Forelimb muscle (tissue), 1 donor: ENCODE results near the gene TULP4. TPM values are rescaled to one million over a fixed set of nuclear protein-coding genes. Genes with fewer than 3 reads are reported as not detected.
"Not testable (repeated sequence)": the region's sequence is repeated elsewhere in the genome, so short reads cannot be mapped to it uniquely, and the experiment has no call there.

Source experiments
- DNase-seq: peaks from one replicate; pipeline ENCODE4 v3.0.0-alpha.2; 2013; ENCODE audit warnings: low read depth
- polyA plus RNA-seq: library from polyadenylated mRNA; unstranded; fragments of 120-200 nt; gene quantifications from one replicate; pipeline ENCODE4 v1.2.1, GENCODE V29; 2013; ENCODE audit not compliant: insufficient read length

TULP4 gene
- polyA plus RNA-seq, 1 donor: 16.0 TPM

DNA sequence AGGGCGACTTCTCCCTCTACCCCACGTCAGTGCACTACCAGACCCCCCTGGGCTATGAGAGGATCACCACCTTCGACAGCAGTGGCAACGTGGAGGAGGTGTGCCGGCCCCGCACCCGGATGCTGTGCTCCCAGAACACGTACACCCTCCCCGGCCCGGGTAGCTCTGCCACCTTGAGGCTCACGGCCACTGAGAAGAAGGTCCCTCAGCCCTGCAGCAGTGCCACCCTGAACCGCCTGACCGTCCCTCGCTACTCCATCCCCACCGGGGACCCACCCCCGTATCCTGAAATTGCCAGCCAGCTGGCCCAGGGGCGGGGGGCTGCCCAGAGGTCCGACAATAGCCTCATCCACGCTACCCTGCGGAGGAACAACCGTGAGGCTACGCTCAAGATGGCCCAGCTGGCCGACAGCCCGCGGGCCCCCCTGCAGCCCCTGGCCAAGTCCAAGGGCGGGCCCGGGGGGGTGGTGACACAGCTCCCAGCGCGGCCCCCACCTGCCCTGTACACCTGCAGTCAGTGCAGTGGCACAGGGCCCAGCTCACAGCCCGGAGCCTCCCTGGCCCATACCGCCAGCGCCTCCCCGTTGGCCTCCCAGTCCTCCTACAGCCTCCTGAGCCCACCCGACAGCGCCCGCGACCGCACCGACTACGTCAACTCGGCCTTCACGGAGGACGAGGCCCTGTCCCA, 190.1 kb downstream of the TULP4 start:
- no peak for DNase-seq

GRCh38 chr6:158503222-158503621, 191.0 kb downstream of the TULP4 start:
- DNase-seq: no peak

- no peak for DNase-seq
Observed at GRCh38 chr6:158503846-158504245, 191.6 kb downstream of the TULP4 start.

DNA sequence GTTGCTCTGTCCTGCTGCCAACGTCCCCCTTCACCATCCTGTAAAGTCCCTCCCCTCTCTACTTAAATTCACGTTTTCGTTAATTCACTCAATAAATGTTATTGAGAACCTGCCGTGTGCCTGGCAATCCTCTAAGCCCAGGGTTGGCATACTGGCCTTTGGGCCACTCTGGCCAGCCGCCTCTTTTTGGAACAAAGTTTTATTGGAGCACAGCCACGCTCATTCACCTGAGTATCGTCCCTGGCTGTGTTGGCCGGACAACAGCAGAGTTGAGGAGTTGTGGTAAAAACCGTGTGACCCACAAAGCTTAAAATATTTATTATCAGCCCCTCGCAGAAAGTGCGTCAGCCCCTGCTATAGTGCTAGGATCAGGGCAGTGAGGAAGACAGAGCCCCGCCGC, 192.9 kb downstream of the TULP4 start:
- no peak for DNase-seq

DNA sequence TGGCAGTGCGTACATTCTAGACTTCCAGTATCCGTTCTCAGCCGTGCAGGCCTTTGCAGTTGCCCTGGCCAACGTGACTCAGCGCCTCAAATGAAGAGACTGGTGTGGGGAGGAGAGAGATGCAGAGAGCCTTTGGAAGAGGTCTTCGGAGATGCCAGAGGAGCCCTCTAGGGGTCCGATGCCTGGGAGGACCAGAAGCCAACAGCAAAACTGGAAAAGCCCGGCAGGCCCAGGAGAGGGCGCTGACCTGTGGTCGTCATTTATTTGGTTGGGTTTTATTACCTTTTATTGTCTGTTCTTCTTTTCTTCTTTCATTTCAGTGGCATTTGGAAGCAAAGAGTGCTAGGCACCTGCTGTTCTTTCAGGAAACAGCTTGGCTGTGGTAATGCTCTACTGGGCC, 194.3 kb downstream of the TULP4 start:
- DNase-seq: no peak

- DNase-seq: no peak
Observed at GRCh38 chr6:158507174-158507573, 194.9 kb downstream of the TULP4 start.

- DNase-seq: no peak
Observed at GRCh38 chr6:158508450-158508849, 196.2 kb downstream of the TULP4 start.

GRCh38 chr6:158509465-158509864, 197.2 kb downstream of the TULP4 start:
- no peak for DNase-seq

DNA sequence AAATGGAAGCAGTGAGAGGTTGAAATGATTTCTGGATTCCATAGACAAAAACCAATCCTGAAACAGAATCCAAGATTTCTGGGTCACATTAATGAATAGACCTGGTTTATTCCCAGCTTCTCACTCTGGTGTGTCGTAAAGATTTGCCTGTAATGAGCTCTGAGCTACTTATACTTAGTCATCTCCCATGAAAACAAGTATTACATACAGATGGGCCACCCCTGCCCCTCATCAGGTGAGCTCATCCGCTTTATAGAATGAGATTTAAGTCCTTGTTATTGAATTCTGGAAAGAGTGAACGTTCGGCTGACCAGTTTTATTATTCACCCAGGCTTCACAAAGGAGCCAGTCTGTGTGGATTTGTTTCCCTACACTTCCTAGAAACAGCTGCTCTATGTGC, 200.5 kb downstream of the TULP4 start:
- no peak for DNase-seq

DNA sequence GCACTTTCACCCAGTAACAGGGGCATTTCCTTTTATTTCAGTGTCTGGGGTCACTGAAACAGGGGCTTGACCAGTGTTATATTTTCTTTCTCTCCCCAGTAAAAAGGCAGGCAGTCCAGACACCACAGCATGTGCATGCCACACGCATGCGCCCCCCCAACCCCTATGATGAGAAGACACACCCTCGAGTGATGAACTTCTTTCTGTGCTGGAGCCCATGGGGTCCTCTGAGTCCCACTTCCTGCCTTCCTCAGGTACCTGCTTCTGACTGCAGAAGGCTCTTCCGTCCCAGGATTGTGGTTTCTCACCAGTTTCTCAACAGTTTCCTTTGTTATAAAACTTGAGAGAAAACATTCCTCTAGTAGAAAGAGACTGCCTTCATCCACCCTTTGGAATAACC, 201.9 kb downstream of the TULP4 start:
- DNase-seq: no peak

DNA sequence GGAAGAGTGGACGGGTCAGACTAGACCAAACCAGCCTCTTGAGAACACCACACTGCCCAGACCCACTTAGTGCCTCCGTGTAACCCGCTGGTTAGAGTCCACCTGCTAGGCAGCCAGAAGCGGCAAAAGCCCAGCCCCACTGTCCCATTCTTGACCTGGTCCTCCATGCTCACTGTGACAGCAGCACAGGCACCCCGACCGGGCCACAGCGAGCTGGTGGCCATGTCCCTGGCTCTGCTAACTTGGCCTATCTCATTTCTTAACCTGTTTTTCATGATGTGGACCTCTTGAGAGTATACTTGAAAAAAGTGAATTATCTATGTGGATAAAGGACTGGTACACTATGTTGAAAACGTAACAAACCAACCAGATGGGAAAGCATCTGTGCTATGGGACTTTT, 202.7 kb downstream of the TULP4 start:
- DNase-seq: no peak

DNA sequence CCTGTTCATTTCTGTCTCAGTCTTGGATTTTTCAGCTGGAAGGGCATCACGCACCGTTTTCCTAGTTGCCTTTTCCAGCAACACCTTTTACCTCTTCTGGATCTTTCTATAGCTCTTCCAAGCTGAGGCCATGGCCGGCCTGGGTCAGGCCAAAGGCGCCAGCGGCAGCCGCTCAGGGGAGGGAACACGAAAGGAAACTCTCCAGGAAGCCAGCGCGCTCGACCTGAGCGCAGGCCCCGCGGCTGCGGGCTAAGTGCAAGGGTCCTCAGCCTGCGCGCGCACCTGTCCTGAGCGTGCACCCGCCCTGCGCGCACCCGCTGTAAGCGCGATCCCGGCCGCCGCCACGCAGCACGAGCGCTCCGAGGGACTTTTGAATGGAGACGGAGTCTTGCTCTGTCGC, 203.8 kb downstream of the TULP4 start:
- no peak for DNase-seq

- DNase-seq: no peak
Observed at GRCh38 chr6:158517038-158517437, 204.8 kb downstream of the TULP4 start.

DNA sequence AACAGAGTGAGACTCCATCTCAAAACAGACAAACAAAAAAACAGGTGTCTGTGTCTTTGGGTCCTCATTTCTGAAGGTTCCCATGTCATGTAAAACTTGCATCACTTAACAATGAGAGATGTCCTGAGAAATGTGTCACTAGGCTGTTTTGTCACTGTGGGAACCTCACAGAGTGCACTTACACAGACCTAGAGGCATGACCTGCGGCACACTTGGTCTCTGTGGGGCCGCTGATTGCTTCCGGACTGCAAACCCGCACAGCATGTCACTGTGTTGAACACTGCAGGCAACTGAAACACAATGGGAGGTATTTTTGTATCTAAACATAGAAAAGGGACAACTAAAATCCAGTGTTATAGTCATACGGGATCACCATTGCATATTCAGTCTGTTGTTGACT, 205.3 kb downstream of the TULP4 start:
- DNase-seq: no peak

- no peak for DNase-seq
Observed at GRCh38 chr6:158518191-158519127, 206.2 kb downstream of the TULP4 start.

- no peak for DNase-seq
Observed at GRCh38 chr6:158519300-158519699, 207.0 kb downstream of the TULP4 start.

- no peak for DNase-seq
Observed at GRCh38 chr6:158519761-158520160, 207.5 kb downstream of the TULP4 start.

DNA sequence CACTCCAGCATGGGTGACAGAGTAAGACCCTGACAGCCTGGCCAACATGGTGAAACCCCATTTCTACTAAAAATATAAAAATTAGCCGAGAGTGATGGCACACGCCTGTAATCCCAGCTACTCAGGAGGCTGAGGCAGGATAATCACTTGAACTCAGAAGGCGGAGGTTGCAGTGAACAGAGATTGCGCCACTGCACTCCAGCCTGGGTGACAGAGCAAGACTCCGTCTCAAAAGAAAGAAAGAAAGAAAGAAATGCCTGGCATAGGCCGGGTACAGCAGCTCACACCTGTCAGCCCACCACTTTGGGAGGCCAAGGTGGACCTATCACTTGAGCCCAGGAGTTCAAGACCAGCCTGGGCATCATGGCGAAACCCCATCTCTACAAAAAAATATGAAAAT, 208.7 kb downstream of the TULP4 start:
- DNase-seq: not testable (repeated sequence)

DNA sequence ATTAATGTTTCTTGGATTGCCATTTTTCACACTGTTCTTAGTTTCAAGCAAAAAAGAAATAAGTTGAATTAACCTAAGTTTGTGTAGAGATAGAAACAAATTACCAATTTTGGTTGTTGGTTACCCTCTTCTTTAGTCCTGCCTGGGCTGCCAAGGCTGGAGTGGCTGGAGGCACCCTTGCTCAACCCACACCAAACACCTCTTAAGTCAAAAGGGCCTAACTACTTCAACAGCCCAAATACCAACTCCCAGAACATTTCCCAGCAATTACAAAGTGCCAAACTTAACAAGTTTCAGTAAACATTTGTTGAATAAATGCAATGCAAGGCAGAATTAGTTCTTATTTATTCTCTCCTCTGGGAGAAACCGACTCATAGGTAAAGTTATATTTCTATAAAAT, 209.5 kb downstream of the TULP4 start:
- no peak for DNase-seq

DNA sequence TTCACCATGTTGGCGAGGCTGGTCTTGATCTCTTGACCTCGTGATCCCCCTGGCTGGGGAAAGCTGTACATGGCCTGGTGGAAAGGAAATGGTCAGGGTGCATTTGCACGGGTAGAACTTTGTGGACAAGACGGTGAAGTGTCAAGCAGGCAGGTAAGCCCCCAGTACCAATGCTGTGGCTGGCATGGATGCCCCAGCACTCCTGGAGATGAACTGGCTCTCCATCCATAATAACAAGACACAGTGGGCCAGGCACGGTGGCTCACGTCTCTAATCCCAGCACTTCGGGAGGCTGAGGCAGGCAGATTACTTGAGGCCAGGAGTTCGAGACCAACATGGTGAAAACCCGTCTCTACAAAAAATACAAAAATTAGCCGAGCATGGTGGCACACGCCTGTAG, 210.4 kb downstream of the TULP4 start:
- no peak for DNase-seq

DNA sequence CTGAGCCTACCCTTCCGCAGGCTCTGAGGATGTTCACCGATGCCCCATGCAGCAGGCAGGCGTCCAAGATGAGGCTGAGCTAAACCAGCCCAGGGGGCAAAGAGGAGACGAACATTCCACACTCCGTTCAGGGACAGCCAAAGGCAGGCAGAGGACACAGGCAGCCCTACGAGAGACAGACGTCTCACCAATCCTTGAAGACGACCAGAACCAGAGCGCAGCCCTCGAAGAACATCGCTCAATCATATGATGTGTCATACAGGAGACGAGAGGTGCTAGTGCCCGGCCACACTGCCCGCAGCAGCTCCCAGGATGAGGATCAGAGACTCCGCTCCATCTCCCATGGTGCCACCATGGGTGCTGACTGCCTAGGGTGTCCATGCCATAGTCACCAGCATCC, 212.0 kb downstream of the TULP4 start:
- no peak for DNase-seq

- DNase-seq: not testable (repeated sequence)
Observed at GRCh38 chr6:158527858-158528257, 215.6 kb downstream of the TULP4 start.

DNA sequence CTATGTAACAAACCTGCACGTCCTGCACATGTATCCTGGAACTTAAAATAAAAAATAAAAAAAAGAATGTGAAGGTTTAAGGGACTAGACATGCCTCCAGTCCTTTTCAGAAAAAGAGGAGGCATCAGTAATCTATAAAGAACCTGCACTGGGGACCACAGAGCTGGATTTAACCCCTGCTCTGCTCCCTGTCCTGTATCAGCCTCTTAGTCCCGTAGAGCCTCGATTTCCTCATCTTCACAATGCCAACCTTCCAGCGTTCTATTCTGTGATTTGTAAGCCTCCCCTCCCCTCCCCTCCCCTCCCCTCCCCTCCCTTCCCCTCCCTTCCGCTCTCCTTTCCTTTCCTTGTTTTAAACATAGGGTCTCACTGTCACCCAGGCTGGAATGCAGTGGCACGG, 216.6 kb downstream of the TULP4 start:
- no peak for DNase-seq
